Activated CD4-positive, alpha-beta T cell treated with anti-CD3 and anti-CD28 coated beads, Interleukin-2, amount 10 ng/mL, durations not matched to agents 7 days and 5 days (primary cell): ENCODE data around the gene PEAK1. TPM values are rescaled to one million over a fixed set of nuclear protein-coding genes. Genes with fewer than 3 reads are reported as not detected.
"Not testable (repeated sequence)": the region's sequence is repeated elsewhere in the genome, so short reads cannot be mapped to it uniquely, and the experiment has no call there.

Source experiments
- CTCF ChIA-PET: fragments of 350-600 bp; sonication (Branson Sonifier 250); formaldehyde crosslinking; loops from one replicate; lab custom pipeline; 2021; ENCODE audit warnings: antibody characterized with exemption; lab: Charles Lee
- POLR2A ChIA-PET: fragments of 350-600 bp; sonication (Branson Sonifier 250); formaldehyde crosslinking; loops from one replicate; lab custom pipeline; 2021; ENCODE audit warnings: antibody characterized with exemption; lab: Charles Lee
- DNase-seq: peaks from one replicate; pipeline ENCODE4 v3.0.0-alpha.2; 2020
- H3K27ac Mint-ChIP-seq: one replicate; pipeline ENCODE4 v1.8.0; 2021; ENCODE audit warnings: mild to moderate bottlenecking, moderate library complexity, mixed read lengths
- H3K27me3 Mint-ChIP-seq: one replicate; pipeline ENCODE4 v1.8.0; 2021; ENCODE audit warnings: mixed read lengths
- H3K36me3 Mint-ChIP-seq: one replicate; pipeline ENCODE4 v1.8.0; 2021; ENCODE audit warnings: low read depth, mixed read lengths
- H3K4me1 Mint-ChIP-seq: one replicate; pipeline ENCODE4 v1.8.0; 2021; ENCODE audit warnings: mixed read lengths
- H3K4me3 Mint-ChIP-seq: one replicate; pipeline ENCODE4 v1.8.0; 2021; ENCODE audit warnings: mild to moderate bottlenecking, moderate library complexity, mixed read lengths
- H3K9me3 Mint-ChIP-seq: one replicate; pipeline ENCODE4 v1.8.0; 2021; ENCODE audit warnings: mixed read lengths
- total RNA-seq, 2 experiments: library from RNA; stranded (reverse); gene quantifications; one replicate each; pipeline ENCODE4 v1.2.3, GENCODE V29; 2021

PEAK1 gene
- total RNA-seq, 2 experiments from 2014 or later: 27.9 to 29.4 TPM

DNA sequence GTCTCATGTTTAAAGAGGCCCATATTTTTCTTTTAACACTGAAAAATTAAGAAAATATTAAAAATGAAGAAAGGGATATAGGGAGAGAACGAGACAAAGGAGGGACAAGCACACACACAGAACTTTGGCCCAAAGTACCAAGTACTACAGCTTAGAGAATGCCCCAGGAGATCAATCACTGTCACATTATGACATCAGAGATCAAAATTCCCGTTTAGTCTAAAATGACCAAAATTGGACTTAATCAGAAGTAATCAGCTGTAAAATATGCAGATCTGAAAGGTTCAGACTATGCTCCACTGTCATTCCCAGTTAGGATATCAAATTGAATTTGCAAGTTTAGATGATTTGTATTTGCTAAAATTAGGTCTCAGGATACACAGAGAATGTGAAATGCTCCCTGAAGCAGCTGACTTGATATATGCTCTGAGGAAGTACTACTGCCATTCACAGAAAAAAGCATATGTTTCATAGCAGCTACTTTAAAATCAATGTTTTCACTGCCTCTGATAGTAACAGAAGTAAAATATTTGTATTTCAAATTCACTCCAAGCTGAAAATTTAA is 123.0 kb downstream of the PEAK1 start:
- Mint-ChIP-seq H3K36me3 (no peaks in the 10 kb centered on the region), H3K9me3 (no peaks in the 10 kb centered on the region), H3K27me3 (no peaks in the 10 kb centered on the region), H3K27ac (no peak overlapping the region), H3K4me3 (no peak overlapping the region), H3K4me1 (no peaks in the 10 kb centered on the region)
- no peak for DNase-seq
- ChIA-PET POLR2A (no interaction called here), CTCF (interaction anchor here (0.6 kb wide), 1 partner anchor 990 kb away, joined by 5 read pairs; no protein-coding TSS in a partner anchor)

DNA sequence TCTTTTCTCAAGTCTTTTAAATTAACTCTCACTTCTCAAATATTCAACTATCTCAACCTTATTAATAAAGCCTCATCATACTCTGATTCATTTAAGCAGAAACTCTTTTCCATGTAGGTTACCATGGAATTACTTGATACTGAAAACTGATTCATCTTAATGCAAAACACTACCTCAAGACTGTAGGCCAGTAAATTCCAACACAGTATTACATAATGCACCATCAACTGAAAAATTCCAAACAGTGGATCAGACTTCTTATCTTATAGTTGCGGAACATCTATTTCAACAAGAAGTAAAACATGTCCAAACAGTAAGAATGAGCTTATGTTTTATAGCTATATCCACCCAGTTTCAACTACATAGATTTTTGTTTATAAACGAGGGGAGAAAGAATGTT is 124.5 kb downstream of the PEAK1 start:
- ChIA-PET POLR2A (no interaction called here), CTCF (no interaction called here)
- Mint-ChIP-seq H3K36me3 (no peaks in the 10 kb centered on the region), H3K27ac (no peak overlapping the region), H3K4me1 (no peaks in the 10 kb centered on the region), H3K9me3 (no peaks in the 10 kb centered on the region), H3K27me3 (no peaks in the 10 kb centered on the region), H3K4me3 (no peak overlapping the region)
- DNase-seq: no peak

- no peak for DNase-seq
- Mint-ChIP-seq H3K4me3 (no peak overlapping the region), H3K27me3 (no peaks in the 10 kb centered on the region), H3K27ac (no peak overlapping the region), H3K9me3 (no peaks in the 10 kb centered on the region), H3K36me3 (no peaks in the 10 kb centered on the region), H3K4me1 (no peaks in the 10 kb centered on the region)
- CTCF ChIA-PET: no interaction called here
- POLR2A ChIA-PET: no interaction called here
Observed at GRCh38 chr15:77292969-77293558, 126.8 kb downstream of the PEAK1 start.

DNA sequence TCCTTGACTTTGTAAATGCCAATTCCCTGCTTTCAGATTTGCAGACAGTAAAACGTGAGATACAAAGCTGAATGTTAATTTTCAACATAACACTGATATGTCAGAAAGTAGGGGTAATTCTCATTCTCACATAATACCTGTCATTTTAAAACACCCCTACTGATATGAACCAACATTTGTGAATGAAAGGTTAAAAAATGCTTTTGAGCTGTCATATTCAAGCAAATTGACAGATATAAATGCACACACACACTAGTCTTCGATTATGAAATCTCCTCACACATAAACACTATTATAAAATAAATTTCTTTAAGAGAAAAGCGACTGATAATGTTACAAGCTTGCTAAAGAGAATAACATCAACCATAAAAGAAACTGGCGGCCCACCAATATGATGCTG is 128.8 kb downstream of the PEAK1 start:
- ChIA-PET POLR2A (no interaction called here), CTCF (interaction anchor here (0.9 kb wide), 1 partner anchor 11 kb away, joined by 4 read pairs; no protein-coding TSS in a partner anchor)
- Mint-ChIP-seq H3K27me3 (no peaks in the 10 kb centered on the region), H3K27ac (no peak overlapping the region), H3K4me3 (no peak overlapping the region), H3K4me1 (no peaks in the 10 kb centered on the region), H3K9me3 (no peaks in the 10 kb centered on the region), H3K36me3 (no peaks in the 10 kb centered on the region)
- DNase-seq: no peak

GRCh38 chr15:77287385-77287784 is 132.5 kb downstream of the PEAK1 start:
- POLR2A ChIA-PET: no interaction called here
- H3K36me3 Mint-ChIP-seq: peaks cover 3% of the 10 kb centered on the region
- CTCF ChIA-PET: interaction anchor here (0.5 kb wide), 1 partner anchor 46 kb away, joined by 3 read pairs; no protein-coding TSS in a partner anchor
- no peak for DNase-seq
- no peaks in the 10 kb centered on the region for H3K9me3 Mint-ChIP-seq
- no peaks in the 10 kb centered on the region for H3K27me3 Mint-ChIP-seq
- no peak overlapping the region for H3K4me3 Mint-ChIP-seq
- no peak overlapping the region for H3K27ac Mint-ChIP-seq
- H3K4me1 Mint-ChIP-seq: no peaks in the 10 kb centered on the region

DNA sequence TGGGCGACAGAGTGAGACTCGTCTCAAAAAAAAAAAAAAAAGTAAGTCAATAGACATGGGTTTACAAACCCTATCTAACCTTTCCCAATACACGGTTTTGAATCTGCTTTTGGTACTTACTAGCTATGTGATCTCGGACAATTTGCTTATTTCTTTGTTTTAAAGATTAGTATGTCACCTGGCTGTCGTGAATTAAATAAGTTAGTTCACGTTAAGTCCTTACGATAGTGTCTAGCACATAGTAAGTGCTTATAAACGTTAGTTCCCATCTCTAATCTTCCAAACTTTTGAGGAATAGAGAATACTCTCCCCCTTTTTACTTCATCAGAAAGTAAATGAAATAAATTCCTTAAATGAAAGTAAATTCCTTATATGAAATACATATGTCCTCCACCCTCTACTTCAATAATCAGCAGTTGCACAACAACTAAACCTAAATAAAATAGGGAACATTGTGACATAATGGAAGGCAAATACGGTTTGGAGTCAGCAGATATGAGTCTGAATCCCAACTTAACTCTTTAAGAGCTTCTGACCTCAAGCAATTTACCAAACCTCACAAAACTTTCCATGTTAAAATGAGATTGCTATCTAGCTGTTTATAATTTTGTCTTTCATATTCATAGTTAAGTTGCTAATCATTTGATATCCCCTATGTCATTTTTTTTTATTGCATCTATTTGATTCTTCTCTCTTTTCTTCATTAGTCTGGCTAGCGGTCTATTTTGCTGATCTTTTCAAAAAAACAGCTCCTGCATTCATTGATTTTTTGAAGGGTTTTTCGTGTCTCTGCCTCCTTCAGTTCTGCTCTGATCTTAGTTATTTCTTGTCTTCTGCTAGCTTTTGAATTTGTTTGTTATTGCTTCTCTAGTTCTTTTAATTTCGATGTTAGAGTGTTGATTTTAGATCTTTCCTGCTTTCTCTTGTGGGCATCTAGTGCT is 134.6 kb downstream of the PEAK1 start:
- DNase-seq: no peak
- H3K9me3 Mint-ChIP-seq: no peaks in the 10 kb centered on the region
- no peaks in the 10 kb centered on the region for H3K4me1 Mint-ChIP-seq
- H3K4me3 Mint-ChIP-seq: no peak overlapping the region
- ChIA-PET POLR2A (no interaction called here), CTCF (interaction anchor here (1.1 kb wide), 1 partner anchor 399 kb away, joined by 4 read pairs; no protein-coding TSS in a partner anchor)
- H3K27me3 Mint-ChIP-seq: no peaks in the 10 kb centered on the region
- peaks cover 3% of the 10 kb centered on the region for H3K36me3 Mint-ChIP-seq
- H3K27ac Mint-ChIP-seq: no peak overlapping the region

DNA sequence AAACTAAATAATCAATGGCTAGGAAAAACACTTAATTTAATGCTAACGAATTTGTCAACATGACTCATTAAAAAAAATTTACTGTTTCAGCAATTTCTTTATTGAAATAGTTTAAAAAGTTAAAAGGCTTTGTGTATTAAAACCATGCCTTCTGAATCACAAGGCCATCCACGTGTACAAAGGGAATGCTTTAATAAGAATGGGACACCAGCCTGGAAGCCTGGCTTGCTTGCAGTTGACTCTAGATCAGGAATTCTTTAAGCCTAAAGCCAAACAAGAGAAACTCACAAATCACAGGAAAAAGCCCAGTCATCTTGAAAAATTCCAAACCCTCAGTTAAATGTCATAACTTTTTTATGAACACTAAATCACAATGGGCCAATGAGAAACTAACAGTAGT is 137.6 kb downstream of the PEAK1 start:
- Mint-ChIP-seq H3K36me3 (peaks cover 5% of the 10 kb centered on the region), H3K9me3 (no peaks in the 10 kb centered on the region), H3K27me3 (no peaks in the 10 kb centered on the region), H3K4me1 (no peaks in the 10 kb centered on the region), H3K27ac (no peak overlapping the region), H3K4me3 (no peak overlapping the region)
- DNase-seq: no peak
- POLR2A ChIA-PET: no interaction called here
- CTCF ChIA-PET: no interaction called here

DNA sequence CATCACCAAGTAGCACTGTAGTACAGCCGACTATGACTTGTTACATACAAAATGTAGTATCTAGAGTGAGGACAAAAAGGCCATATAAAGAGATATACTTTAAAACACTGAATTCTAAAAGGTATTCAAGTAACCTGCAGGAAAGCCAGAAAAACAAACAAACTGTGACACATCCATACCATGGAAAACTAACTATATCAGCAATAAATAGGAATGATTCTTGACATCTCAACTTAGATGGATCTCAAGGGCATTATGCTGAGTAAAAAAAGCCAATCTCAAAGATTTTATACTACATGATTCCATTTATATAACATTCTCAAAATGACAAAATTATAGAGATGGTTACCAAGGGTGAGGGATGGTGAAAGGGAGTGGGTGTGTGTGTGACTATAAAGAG is 143.0 kb downstream of the PEAK1 start:
- H3K36me3 Mint-ChIP-seq: peaks cover 23% of the 10 kb centered on the region
- ChIA-PET POLR2A (no interaction called here), CTCF (no interaction called here)
- no peaks in the 10 kb centered on the region for H3K27me3 Mint-ChIP-seq
- peaks cover 12% of the 10 kb centered on the region for H3K9me3 Mint-ChIP-seq
- no peak overlapping the region for H3K27ac Mint-ChIP-seq
- DNase-seq: no peak
- peaks cover 30% of the 10 kb centered on the region for H3K4me1 Mint-ChIP-seq
- no peak overlapping the region for H3K4me3 Mint-ChIP-seq

DNA sequence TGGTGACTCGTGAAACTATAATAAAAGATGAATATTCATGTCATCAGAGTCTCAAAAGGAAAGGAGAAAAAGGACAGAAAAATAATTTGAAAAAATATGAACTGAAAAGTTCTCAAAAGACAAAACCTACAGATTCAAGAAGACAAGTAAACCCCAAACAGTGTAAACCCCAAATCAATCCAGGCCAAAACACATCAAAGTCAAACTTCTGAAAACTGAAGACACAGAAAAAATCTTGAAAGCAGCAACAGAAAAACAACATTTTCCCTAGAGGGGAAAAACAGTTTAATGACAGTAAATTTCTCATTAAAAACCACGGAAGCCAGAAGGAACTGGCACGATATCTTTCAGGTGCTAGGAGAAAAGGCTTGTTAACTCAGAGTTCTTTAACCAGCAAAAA is 143.8 kb downstream of the PEAK1 start:
- no peak overlapping the region for H3K4me3 Mint-ChIP-seq
- peaks cover 30% of the 10 kb centered on the region for H3K4me1 Mint-ChIP-seq
- ChIA-PET CTCF (no interaction called here), POLR2A (no interaction called here)
- H3K27ac Mint-ChIP-seq: no peak overlapping the region
- H3K27me3 Mint-ChIP-seq: no peaks in the 10 kb centered on the region
- DNase-seq: no peak
- peaks cover 13% of the 10 kb centered on the region for H3K9me3 Mint-ChIP-seq
- peaks cover 24% of the 10 kb centered on the region for H3K36me3 Mint-ChIP-seq

- DNase-seq, H3K27me3 Mint-ChIP-seq, CTCF ChIA-PET, H3K4me3 Mint-ChIP-seq, H3K27ac Mint-ChIP-seq, POLR2A ChIA-PET: not testable (repeated sequence)
- Mint-ChIP-seq H3K36me3 (peaks cover 30% of the 10 kb centered on the region), H3K9me3 (peaks cover 18% of the 10 kb centered on the region), H3K4me1 (peaks cover 30% of the 10 kb centered on the region)
Observed at GRCh38 chr15:77273136-77273535, 146.8 kb downstream of the PEAK1 start.

DNA sequence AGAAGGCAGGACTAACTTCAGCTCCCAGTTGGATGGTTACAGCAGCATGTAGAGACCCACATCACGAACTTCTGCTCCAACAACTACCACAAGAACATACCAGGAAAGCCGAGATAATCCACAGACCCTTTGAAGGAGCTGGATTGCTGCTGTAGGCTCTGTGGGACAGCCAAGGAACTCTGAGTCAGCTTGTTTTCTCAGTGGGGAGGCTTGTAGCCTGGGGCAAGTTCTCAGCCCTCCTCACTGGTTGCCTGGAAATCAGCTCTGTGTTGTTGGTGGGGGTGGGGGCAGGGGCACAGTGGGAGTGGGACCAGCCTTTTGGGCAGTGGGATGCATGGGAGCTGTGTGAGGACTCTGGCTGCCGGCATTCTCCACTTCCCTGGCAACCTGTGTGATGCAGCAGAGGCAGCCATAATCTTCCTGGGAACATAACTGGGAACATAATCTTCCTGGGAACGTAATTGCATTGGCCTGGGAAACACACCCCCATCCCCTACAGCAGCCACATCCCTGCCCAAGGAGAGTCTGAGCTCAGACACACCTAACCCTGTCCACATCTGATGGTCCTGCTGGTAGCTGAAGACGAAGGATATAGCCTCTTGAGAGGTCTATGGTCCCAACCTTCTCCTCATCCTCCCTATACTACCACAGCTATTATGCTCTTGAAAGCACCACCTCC is 153.1 kb downstream of the PEAK1 start:
- no peak for DNase-seq
- Mint-ChIP-seq H3K27ac (no peak overlapping the region), H3K4me3 (no peak overlapping the region), H3K4me1 (no peaks in the 10 kb centered on the region), H3K27me3 (no peaks in the 10 kb centered on the region), H3K9me3 (peaks cover 8% of the 10 kb centered on the region), H3K36me3 (peaks cover 14% of the 10 kb centered on the region)
- ChIA-PET POLR2A (no interaction called here), CTCF (interaction anchor here (0.6 kb wide), 1 partner anchor 73 kb away, joined by 4 read pairs; no protein-coding TSS in a partner anchor)

DNA sequence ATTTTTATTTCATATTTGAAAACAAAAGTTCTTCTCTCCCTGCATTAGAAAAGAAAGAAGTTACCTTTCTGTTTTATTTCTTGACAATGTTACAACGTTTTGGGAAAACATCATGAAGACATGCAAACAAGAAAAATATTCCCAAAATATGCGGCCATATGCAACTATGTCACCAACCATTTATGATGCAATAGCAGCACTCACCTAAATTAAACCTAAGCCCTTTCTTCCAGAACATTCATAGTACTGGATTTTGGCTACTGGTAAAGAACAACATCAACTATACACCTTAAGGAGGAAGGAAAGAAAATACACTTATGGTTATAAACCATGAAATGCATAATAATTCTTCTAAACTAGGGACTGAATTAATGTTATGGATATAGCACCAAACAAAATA is 164.5 kb downstream of the PEAK1 start:
- Mint-ChIP-seq H3K9me3 (peaks cover 2% of the 10 kb centered on the region), H3K4me1 (no peaks in the 10 kb centered on the region), H3K27me3 (no peaks in the 10 kb centered on the region), H3K27ac (no peak overlapping the region), H3K36me3 (peaks cover 4% of the 10 kb centered on the region), H3K4me3 (no peak overlapping the region)
- POLR2A ChIA-PET: interaction anchor here (0.7 kb wide), 1 partner anchor 9 kb away, joined by 4 read pairs; no protein-coding TSS in a partner anchor
- CTCF ChIA-PET: no interaction called here
- DNase-seq: no peak
